ENCODE data around the gene TSPAN18. TPM values are rescaled to one million over a fixed set of nuclear protein-coding genes. Genes with fewer than 3 reads are reported as not detected.

TSPAN18 gene
- total and polyA plus RNA-seq, 2 of the 4 experiments (the other 2 are of a cell fraction): 0.36 to 1.1 TPM

- H4K5ac ChIP-seq (ENCODE audit: low read depth, low read length): no peak overlapping the region
- H3K79me1 ChIP-seq (ENCODE audit: low read depth in 1 of 2, low read length in 2 of 2): no peaks in the 10 kb centered on the region
- peaks cover 23% of the 10 kb centered on the region for H3K27me3 ChIP-seq (ENCODE audit: control insufficient read depth, insufficient read depth, low read length)
- no peaks in the 10 kb centered on the region for H3K9me3 ChIP-seq (ENCODE audit: control insufficient read depth, insufficient read depth, low read length)
- no TSS peak for BruUV-seq (replicated peaks)
- no peak overlapping the region for H2AK9ac ChIP-seq (replicated peaks; ENCODE audit: low read depth, low read length, poor library complexity)
- no peak overlapping the region for H2BK120ac ChIP-seq (ENCODE audit: low read depth, low read length)
- TF ChIP-seq RFX5 (IDR thresholded peaks at IDR 0.05; ENCODE audit: low read depth, low read length): no peak
- no peak for TF ChIP-seq BHLHE40 (IDR thresholded peaks at IDR 0.05; ENCODE audit: low read depth, low read length)
- TF ChIP-seq MAFK (IDR thresholded peaks at IDR 0.05; ENCODE audit: low read depth, low read length): no peak
- TF ChIP-seq RAD21 (IDR thresholded peaks at IDR 0.05; ENCODE audit: low read length): no peak
- no peak for TF ChIP-seq SMC3 (IDR thresholded peaks at IDR 0.05; ENCODE audit: low read depth, low read length)
- TF ChIP-seq POLR2A (IDR thresholded peaks at IDR 0.05; ENCODE audit: low read depth, low read length): no peak
- no peak for TF ChIP-seq CEBPB (IDR thresholded peaks at IDR 0.05; ENCODE audit: low read depth, low read length)
- no peak for TF ChIP-seq USF2 (IDR thresholded peaks at IDR 0.05; ENCODE audit: low read depth, low read length)
- no peak for TF ChIP-seq NFE2L2 (IDR thresholded peaks at IDR 0.05; ENCODE audit: low read depth, low read length)
- no peak for TF ChIP-seq MAZ (IDR thresholded peaks at IDR 0.05; ENCODE audit: borderline replicate concordance, low read depth, low read length)
- TF ChIP-seq CHD1 (IDR thresholded peaks at IDR 0.05; ENCODE audit: low read depth, low read length): no peak
- no peak overlapping the region for H3K4me3 ChIP-seq (ENCODE audit: insufficient read depth, low read depth, low read length)
- no peaks in the 10 kb centered on the region; the same call in 1 of the 2 replicates for H3K9me1 ChIP-seq (ENCODE audit: insufficient read depth, low read length)
- H3K4ac ChIP-seq (ENCODE audit: low read depth, low read length): no peak overlapping the region
- H2AFZ ChIP-seq (replicated peaks; ENCODE audit: low read length, poor library complexity): no peak overlapping the region
- H3K14ac ChIP-seq (replicated peaks; ENCODE audit: low read depth, low read length): no peak overlapping the region
- H3K56ac ChIP-seq (ENCODE audit: extremely low read depth, insufficient read depth, low read length): no peak overlapping the region
- intact Hi-C loops (cut with micrococcal nuclease) (no loop called here), dilution Hi-C loops (cut with HindIII; ENCODE audit: low sequenced_read_pairs, unreplicated experiment) (no loop called here), in situ Hi-C loops (cut with MboI; ENCODE audit: low sequenced_read_pairs) (no loop called here)
- H2AK5ac ChIP-seq (ENCODE audit: low read depth, low read length): no peak overlapping the region
- H3K18ac ChIP-seq (ENCODE audit: low read depth, low read length): no peak overlapping the region
- ChIA-PET POLR2A (ENCODE audit: unreplicated experiment) (no interaction called here), CTCF (no interaction called here)
- ATAC-seq (ENCODE audit: low read depth) (no peak), DNase-seq (no peak)
- 92% methylated on average over 2 of the region's 12 CpGs; no CpG with 5 or more reads in 1 of the 2 experiments for WGBS, 2 experiments (ENCODE audit: extremely low coverage in 2 of 2, insufficient read length in 1 of 2)
- H4K8ac ChIP-seq (ENCODE audit: low read depth in 2 of 2, low read length in 2 of 2): no peak overlapping the region
- H2BK5ac ChIP-seq (ENCODE audit: low read depth, low read length, poor library complexity, severe bottlenecking): no peak overlapping the region
- H2BK15ac ChIP-seq (ENCODE audit: low read depth, low read length): no peak overlapping the region
- no peak overlapping the region for H3K23ac ChIP-seq (ENCODE audit: low read depth, low read length)
- H3K27ac ChIP-seq (ENCODE audit: insufficient read depth, low read length): no peak overlapping the region
- no peaks in the 10 kb centered on the region for H3K36me3 ChIP-seq (ENCODE audit: control insufficient read depth, insufficient read depth, low read length)
- H4K20me1 ChIP-seq (ENCODE audit: insufficient read depth, low read length): no peaks in the 10 kb centered on the region
- H4K91ac ChIP-seq (ENCODE audit: insufficient read depth, low read depth, low read length): no peak overlapping the region
- no peak overlapping the region for H3K9ac ChIP-seq (ENCODE audit: low read depth, low read length)
- no peak overlapping the region for H2BK20ac ChIP-seq (ENCODE audit: low read depth, low read length)
- no peak overlapping the region for H3K4me2 ChIP-seq (ENCODE audit: low read depth, low read length)
- peaks cover 5% of the 10 kb centered on the region for H3K4me1 ChIP-seq (ENCODE audit: control insufficient read depth, insufficient read depth, low read length)
Observed at GRCh38 chr11:44974402-44975000, 247.7 kb downstream of the TSPAN18 start.

Measured in IMR-90 (cell line).